WI38 (cell line): ENCODE measurements around the gene MUSK.
"Not testable (repeated sequence)": the region's sequence is repeated elsewhere in the genome, so short reads cannot be mapped to it uniquely, and the experiment has no call there.

Source experiments
- H3K4me3 ChIP-seq: 2 replicates; pipeline ENCODE4 v1.5.1; 2011; ENCODE audit warnings: low read depth, mild to moderate bottlenecking, control low read depth, low read length
- CTCF ChIP-seq: IDR thresholded peaks from 2 replicates; pipeline ENCODE4 v1.5.1; 2012; ENCODE audit warnings: low read depth, mild to moderate bottlenecking, control low read depth, low read length

MUSK gene

GRCh38 chr9:110825950-110826349, 157.4 kb downstream of the MUSK start:
- H3K4me3 ChIP-seq: no peak overlapping the region
- TF ChIP-seq CTCF: no peak

GRCh38 chr9:110826400-110826799, 157.8 kb downstream of the MUSK start:
- not testable (repeated sequence) for H3K4me3 ChIP-seq

GRCh38 chr9:110828264-110828663, 159.7 kb downstream of the MUSK start:
- TF ChIP-seq CTCF: no peak
- H3K4me3 ChIP-seq: no peak overlapping the region

- no peak for TF ChIP-seq CTCF
- H3K4me3 ChIP-seq: no peak overlapping the region
Observed at GRCh38 chr9:110830495-110830894, 161.9 kb downstream of the MUSK start.

GRCh38 chr9:110832926-110833325, 164.3 kb downstream of the MUSK start:
- H3K4me3 ChIP-seq: no peak overlapping the region
- no peak for TF ChIP-seq CTCF

GRCh38 chr9:110835404-110835803, 166.8 kb downstream of the MUSK start:
- H3K4me3 ChIP-seq: no peak overlapping the region
- no peak for TF ChIP-seq CTCF

GRCh38 chr9:110835859-110836271, 167.3 kb downstream of the MUSK start:
- no peak overlapping the region for H3K4me3 ChIP-seq
- TF ChIP-seq CTCF: no peak

- H3K4me3 ChIP-seq: no peak overlapping the region
- no peak for TF ChIP-seq CTCF
Observed at GRCh38 chr9:110837401-110838005, 168.9 kb downstream of the MUSK start.
